WERI-Rb-1 (cell line): ENCODE data around the gene MAB21L3.

Source experiments
- DNase-seq: peaks from one replicate; pipeline ENCODE4 v3.0.0-alpha.2; 2020
- H3K27ac ChIP-seq: fragments of 250-450 bp; sonication (Bioruptor Pico); 2 replicates; pipeline ENCODE4 v1.5.1; 2020; ENCODE audit warnings: mild to moderate bottlenecking, moderate library complexity
- H3K27me3 ChIP-seq: fragments of 250-450 bp; sonication (Bioruptor Pico); 2 replicates; pipeline ENCODE4 v1.5.1; 2021; ENCODE audit warnings: mild to moderate bottlenecking, low read depth, moderate library complexity; ENCODE audit not compliant: insufficient read depth, severe bottlenecking
- H3K36me3 ChIP-seq: fragments of 250-450 bp; sonication (Bioruptor Pico); 2 replicates; pipeline ENCODE4 v1.5.1; 2020; ENCODE audit warnings: mild to moderate bottlenecking, moderate library complexity
- H3K4me3 ChIP-seq: 2 replicates; pipeline ENCODE4 v1.5.1; 2011; ENCODE audit warnings: low read depth, mild to moderate bottlenecking, control low read depth, low read length
- H3K9me3 ChIP-seq: fragments of 250-450 bp; sonication (Bioruptor Pico); 2 replicates; pipeline ENCODE4 v1.5.1; 2021; ENCODE audit warnings: mild to moderate bottlenecking, moderate library complexity; ENCODE audit not compliant: severe bottlenecking
- TF ChIP-seq, protein P1 (sequence below): IDR thresholded peaks from 2 replicates; pipeline ENCODE4 v1.5.1; 2011; ENCODE audit warnings: low read depth, mild to moderate bottlenecking, control low read depth, inconsistent platforms, low read length

The MAB21L3 gene

DNA sequence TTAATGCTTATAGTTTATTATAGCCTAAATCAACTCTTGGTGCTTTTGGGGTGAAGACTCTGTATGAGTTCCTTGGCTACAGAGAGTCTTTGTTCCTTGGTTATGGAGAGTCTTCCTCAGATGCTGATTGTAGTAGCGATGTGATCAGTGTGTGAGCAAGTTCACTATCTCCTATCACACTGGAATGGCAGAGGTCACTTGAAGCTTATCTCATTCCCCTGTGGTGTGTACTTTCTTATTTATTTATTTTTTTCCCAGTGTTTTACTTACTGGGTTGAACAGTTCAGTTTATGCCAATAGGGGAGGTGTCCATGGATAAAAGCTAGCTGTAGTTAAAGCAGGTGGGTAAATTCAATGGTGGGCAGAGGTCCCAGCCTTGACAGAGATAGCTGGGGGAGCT is 20.1 kb upstream of the MAB21L3 start:
- Histone ChIP-seq H3K9me3 (no peaks in the 10 kb centered on the region), H3K27me3 (no peaks in the 10 kb centered on the region), H3K4me3 (no peak overlapping the region), H3K27ac (no peak overlapping the region), H3K36me3 (no peaks in the 10 kb centered on the region)
- TF ChIP-seq, protein P1, sequence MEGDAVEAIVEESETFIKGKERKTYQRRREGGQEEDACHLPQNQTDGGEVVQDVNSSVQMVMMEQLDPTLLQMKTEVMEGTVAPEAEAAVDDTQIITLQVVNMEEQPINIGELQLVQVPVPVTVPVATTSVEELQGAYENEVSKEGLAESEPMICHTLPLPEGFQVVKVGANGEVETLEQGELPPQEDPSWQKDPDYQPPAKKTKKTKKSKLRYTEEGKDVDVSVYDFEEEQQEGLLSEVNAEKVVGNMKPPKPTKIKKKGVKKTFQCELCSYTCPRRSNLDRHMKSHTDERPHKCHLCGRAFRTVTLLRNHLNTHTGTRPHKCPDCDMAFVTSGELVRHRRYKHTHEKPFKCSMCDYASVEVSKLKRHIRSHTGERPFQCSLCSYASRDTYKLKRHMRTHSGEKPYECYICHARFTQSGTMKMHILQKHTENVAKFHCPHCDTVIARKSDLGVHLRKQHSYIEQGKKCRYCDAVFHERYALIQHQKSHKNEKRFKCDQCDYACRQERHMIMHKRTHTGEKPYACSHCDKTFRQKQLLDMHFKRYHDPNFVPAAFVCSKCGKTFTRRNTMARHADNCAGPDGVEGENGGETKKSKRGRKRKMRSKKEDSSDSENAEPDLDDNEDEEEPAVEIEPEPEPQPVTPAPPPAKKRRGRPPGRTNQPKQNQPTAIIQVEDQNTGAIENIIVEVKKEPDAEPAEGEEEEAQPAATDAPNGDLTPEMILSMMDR: no peak
- no peak for DNase-seq

DNA sequence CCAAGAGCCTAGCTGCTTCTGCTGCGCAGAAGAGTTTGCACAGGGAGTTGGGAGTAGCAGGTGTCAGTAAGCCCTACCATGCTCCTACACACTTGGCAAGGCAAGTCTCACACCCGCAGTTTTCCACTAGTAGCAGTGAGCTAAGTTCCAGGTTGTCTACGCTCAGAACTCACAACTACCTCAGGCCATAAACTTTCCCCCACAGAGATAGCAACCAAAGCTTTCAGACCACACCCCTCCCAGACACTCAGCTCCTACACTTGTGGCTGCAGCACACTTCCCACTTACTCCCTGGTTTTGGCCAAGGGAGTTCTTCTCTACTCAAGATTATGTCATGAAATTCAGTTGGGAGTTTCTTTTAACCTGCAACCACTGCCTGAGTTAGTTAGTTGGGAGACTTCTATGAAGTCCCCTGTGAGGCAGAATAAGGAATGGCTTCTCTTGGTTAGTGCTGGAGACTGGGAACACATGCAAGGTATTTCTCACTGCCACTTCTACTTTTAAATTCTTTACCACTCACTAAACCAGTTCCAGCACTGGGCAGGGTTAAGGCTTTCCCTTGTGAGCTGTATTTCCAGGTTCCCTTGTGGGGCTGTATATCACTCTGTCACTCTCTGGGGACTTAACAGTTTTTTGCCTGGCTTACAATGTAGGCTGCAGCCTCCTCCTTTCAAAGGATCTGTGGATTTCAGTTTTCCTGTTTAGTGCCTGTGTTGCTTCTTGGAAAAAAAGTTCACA is 18.3 kb upstream of the MAB21L3 start:
- H3K4me3 ChIP-seq: no peak overlapping the region
- H3K27me3 ChIP-seq: no peaks in the 10 kb centered on the region
- no peak for DNase-seq
- H3K9me3 ChIP-seq: no peaks in the 10 kb centered on the region
- H3K27ac ChIP-seq: no peak overlapping the region
- H3K36me3 ChIP-seq: no peaks in the 10 kb centered on the region
- TF ChIP-seq, protein P1: no peak

DNA sequence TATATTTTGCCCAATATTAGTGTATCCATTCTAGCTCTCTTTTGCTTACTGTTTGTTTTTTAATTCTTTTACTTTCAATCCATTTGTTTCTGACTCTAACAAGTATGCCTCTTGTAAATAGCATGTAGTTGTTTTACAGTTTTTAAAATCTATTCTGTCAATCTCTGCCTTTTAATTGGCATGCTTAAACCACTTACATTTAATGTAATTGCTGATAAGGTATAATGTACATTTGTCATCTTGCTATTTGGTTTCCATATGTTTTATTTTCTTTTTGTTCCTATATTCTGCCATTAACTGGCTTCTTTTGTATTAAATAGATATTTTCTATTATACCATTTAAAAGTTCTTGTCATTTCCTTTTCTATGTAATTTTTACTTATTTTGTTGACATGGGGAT is 16.2 kb upstream of the MAB21L3 start:
- Histone ChIP-seq H3K27me3 (no peaks in the 10 kb centered on the region), H3K4me3 (no peak overlapping the region), H3K36me3 (no peaks in the 10 kb centered on the region), H3K9me3 (no peaks in the 10 kb centered on the region), H3K27ac (no peak overlapping the region)
- no peak for DNase-seq
- TF ChIP-seq, protein P1: no peak

DNA sequence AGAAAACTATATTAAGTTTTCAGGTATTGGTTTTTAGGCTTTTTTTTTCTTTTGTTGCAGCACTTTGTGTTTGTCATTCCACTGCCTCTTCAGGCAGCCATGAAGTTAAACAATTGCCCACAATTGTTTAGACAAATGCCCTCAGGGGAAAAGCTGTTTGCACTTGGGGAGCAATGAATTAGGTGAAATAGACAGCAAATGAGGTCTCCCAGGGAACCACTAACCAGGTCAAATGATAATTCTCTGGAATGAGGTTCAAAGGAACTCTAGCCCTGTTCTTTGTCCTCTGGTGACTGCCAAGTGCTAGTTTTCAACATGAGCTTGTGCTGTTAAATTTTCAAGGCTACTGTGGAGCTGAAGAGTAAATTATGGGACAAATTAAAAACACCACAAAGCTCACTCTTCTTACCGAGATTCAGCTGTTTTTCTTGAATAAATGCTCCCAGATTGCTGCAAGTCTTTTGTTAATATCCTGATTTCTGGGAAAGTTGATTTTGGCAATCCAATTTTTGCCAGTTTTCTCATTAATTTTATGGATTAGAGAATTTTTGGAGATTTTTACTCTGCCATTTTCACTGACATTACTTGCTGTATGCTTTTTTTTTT is 15.1 kb upstream of the MAB21L3 start:
- DNase-seq: no peak
- TF ChIP-seq, protein P1: no peak
- Histone ChIP-seq H3K36me3 (no peaks in the 10 kb centered on the region), H3K9me3 (no peaks in the 10 kb centered on the region), H3K4me3 (no peak overlapping the region), H3K27ac (no peak overlapping the region), H3K27me3 (no peaks in the 10 kb centered on the region)

DNA sequence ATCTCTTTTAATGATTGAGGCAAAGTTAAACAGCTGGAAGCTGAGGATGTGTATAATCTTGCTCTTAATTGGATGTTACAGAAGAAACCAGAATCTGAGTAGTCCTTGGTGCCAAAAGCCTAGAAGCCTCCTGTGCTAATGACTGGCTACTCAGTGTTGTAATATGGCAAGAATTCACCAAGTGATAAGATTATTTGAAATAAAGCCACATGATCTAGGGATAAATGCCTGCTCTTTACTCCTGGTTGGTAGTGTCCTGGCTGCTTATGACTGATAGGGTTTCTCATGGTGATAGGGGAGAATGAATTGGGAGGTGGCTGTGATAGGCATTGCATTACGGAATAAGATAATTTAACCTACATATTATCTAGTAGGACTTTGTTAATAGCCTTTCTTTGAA is 13.6 kb upstream of the MAB21L3 start:
- no peaks in the 10 kb centered on the region for H3K36me3 ChIP-seq
- H3K27ac ChIP-seq: no peak overlapping the region
- no peak overlapping the region for H3K4me3 ChIP-seq
- no peaks in the 10 kb centered on the region for H3K9me3 ChIP-seq
- H3K27me3 ChIP-seq: no peaks in the 10 kb centered on the region
- TF ChIP-seq, protein P1: no peak
- DNase-seq: no peak
